AG04450 (cell line): Measurements from ENCODE around the gene VAMP2. TPM values are rescaled to one million over a fixed set of nuclear protein-coding genes. Genes with fewer than 3 reads are reported as not detected.

Experiments
- CTCF ChIA-PET: fragments of 300-600, 350-600 bp; formaldehyde crosslinking; extraction: SDS; loops from one replicate; lab custom pipeline; 2022; ENCODE audit warnings: antibody characterized with exemption, inconsistent platforms; lab: Charles Lee
- POLR2A ChIA-PET: fragments of 350-600 bp; formaldehyde crosslinking; extraction: SDS; loops from one replicate; lab custom pipeline; 2021; ENCODE audit warnings: antibody characterized with exemption, inconsistent platforms; lab: Yijun Ruan, JAX
- DNase-seq: peaks from one replicate; pipeline ENCODE4 v3.0.0-alpha.2; 2011; ENCODE audit warnings: low read depth, low spot score
- H3K27ac ChIP-seq: one replicate; pipeline ENCODE4 v1.5.1; 2012; ENCODE audit warnings: low read depth, low read length, control low read depth
- H3K27me3 ChIP-seq: one replicate; pipeline ENCODE4 v1.6.0; 2012; ENCODE audit warnings: low read length; ENCODE audit not compliant: control insufficient read depth, insufficient read depth
- H3K4me3 ChIP-seq: 2 replicates; pipeline ENCODE4 v1.5.1; 2011; ENCODE audit warnings: mild to moderate bottlenecking, low read depth, low read length, control low read depth
- H3K9me3 ChIP-seq: 2 replicates; pipeline ENCODE4 v1.5.1; 2012; ENCODE audit warnings: low read length; ENCODE audit not compliant: control insufficient read depth, insufficient read depth
- CTCF ChIP-seq: IDR thresholded peaks from 2 replicates; pipeline ENCODE4 v1.5.1; 2011; ENCODE audit warnings: low read depth, low read length, control low read depth, inconsistent platforms
- polyA plus RNA-seq: library from polyadenylated mRNA; depleted of rRNA; stranded (reverse); fragments of >200 nt; gene quantifications from 2 replicates; pipeline ENCODE4 v1.2.3, GENCODE V29; 2011; rRNA removed

Gene VAMP2
- polyA plus RNA-seq, 1 experiment: 20.8 TPM

GRCh38 chr17:8110907-8111306, 51.8 kb downstream of the VAMP2 start:
- no peak for TF ChIP-seq CTCF
- CTCF ChIA-PET: interaction anchor here (0.6 to 3.8 kb wide), 12 partner anchors 8 to 53 kb away, joined by 3 to 25 read pairs (median 4); partner anchors contain the start of gene ALOXE3
- no peak overlapping the region for H3K27ac ChIP-seq
- H3K9me3 ChIP-seq: no peaks in the 10 kb centered on the region; the same call in 1 of the 2 replicates
- DNase-seq: no peak
- POLR2A ChIA-PET: no interaction called here
- peaks cover 53% of the 10 kb centered on the region for H3K27me3 ChIP-seq
- H3K4me3 ChIP-seq: no peak overlapping the region

GRCh38 chr17:8110456-8110804, 52.3 kb downstream of the VAMP2 start:
- no peak for DNase-seq
- Histone ChIP-seq H3K4me3 (no peak overlapping the region), H3K27ac (no peak overlapping the region), H3K27me3 (peaks cover 49% of the 10 kb centered on the region), H3K9me3 (no peaks in the 10 kb centered on the region; the same call in 1 of the 2 replicates)
- POLR2A ChIA-PET: no interaction called here
- no peak; the same call in 1 of the 2 replicates for TF ChIP-seq CTCF
- CTCF ChIA-PET: interaction anchor here (0.6 to 3.8 kb wide), 13 partner anchors 8 to 52 kb away, joined by 3 to 25 read pairs (median 4); partner anchors contain the start of gene ALOXE3

- TF ChIP-seq CTCF: peak; percentile 70
- POLR2A ChIA-PET: no interaction called here
- H3K4me3 ChIP-seq: peak overlapping the region; percentile 15; the same call in 1 of the 2 replicates
- CTCF ChIA-PET: interaction anchor here (0.7 to 3.8 kb wide), 11 partner anchors 8 to 706 kb away, joined by 3 to 25 read pairs (median 5); partner anchors contain the start of genes ALOXE3 and TMEM256
- H3K27ac ChIP-seq: no peak overlapping the region
- no peak for DNase-seq
- H3K9me3 ChIP-seq: no peaks in the 10 kb centered on the region; the same call in 1 of the 2 replicates
- peaks cover 45% of the 10 kb centered on the region for H3K27me3 ChIP-seq
Observed at GRCh38 chr17:8109661-8110455, 52.9 kb downstream of the VAMP2 start.

Other genes with a start within 250 kb of the VAMP2 start
- gene RNF227, start 246.7 kb downstream of the VAMP2 start, polyA plus RNA-seq: 1.3 and 1.4 TPM in 2 replicates
- 2.2 and 3.1 TPM in 2 replicates for gene KCNAB3, start 233.1 kb downstream of the VAMP2 start, polyA plus RNA-seq
- 202 and 227 TPM in 2 replicates for gene TRAPPC1, start 231.0 kb downstream of the VAMP2 start, polyA plus RNA-seq
- gene CNTROB, start 230.7 kb downstream of the VAMP2 start, polyA plus RNA-seq: 11.3 and 12.9 TPM in 2 replicates
- not detected in 2 replicates for gene GUCY2D, start 160.3 kb downstream of the VAMP2 start, polyA plus RNA-seq
- gene ALOX15B, start 123.9 kb downstream of the VAMP2 start, polyA plus RNA-seq: not detected in 2 replicates
- not detected in 2 replicates for gene ALOX12B, start 75.2 kb downstream of the VAMP2 start, polyA plus RNA-seq
- 0.04 and 0.05 TPM in 2 replicates for gene ALOXE3, start 44.4 kb downstream of the VAMP2 start, polyA plus RNA-seq
- gene HES7, start 38.8 kb downstream of the VAMP2 start, polyA plus RNA-seq: not detected in 2 replicates
- gene PER1, start 10.5 kb downstream of the VAMP2 start, polyA plus RNA-seq: 3.1 and 5.5 TPM in 2 replicates
- gene TMEM107, start 13.4 kb upstream of the VAMP2 start, polyA plus RNA-seq: 8.7 and 9.6 TPM in 2 replicates
- 2.3 and 2.7 TPM in 2 replicates for gene BORCS6, start 27.2 kb upstream of the VAMP2 start, polyA plus RNA-seq
- gene AURKB, start 47.6 kb upstream of the VAMP2 start, polyA plus RNA-seq: 5.9 and 7.7 TPM in 2 replicates
- 6.1 and 7.3 TPM in 2 replicates for gene CTC1, start 85.1 kb upstream of the VAMP2 start, polyA plus RNA-seq
- gene PFAS, start 86.3 kb upstream of the VAMP2 start, polyA plus RNA-seq: 14.0 and 18.5 TPM in 2 replicates
- gene RANGRF, start 125.7 kb upstream of the VAMP2 start, polyA plus RNA-seq: 26.4 and 30.8 TPM in 2 replicates
- gene SLC25A35, start 132.5 kb upstream of the VAMP2 start, polyA plus RNA-seq: 1.4 and 1.9 TPM in 2 replicates
- not detected in 2 replicates for gene ARHGEF15, start 147.3 kb upstream of the VAMP2 start, polyA plus RNA-seq
- not detected in 2 replicates for gene ODF4, start 176.9 kb upstream of the VAMP2 start, polyA plus RNA-seq
- gene RPL26, start 220.2 kb upstream of the VAMP2 start, polyA plus RNA-seq: 3,841 and 4,830 TPM in 2 replicates
- gene RNF222, start 234.9 kb upstream of the VAMP2 start, polyA plus RNA-seq: not detected in 2 replicates